GM21423 (cell line): Measurements from ENCODE around the gene FAAP20.

Experiments used
- ATAC-seq: cut with Tn5 transposase; IDR thresholded peaks from one replicate; pipeline ENCODE4 v1.9.1; 2021; ENCODE audit warnings: mild to moderate bottlenecking, moderate library complexity; ENCODE audit not compliant: unreplicated experiment

FAAP20 gene

GRCh38 chr1:2194319-2194897, at the start of gene FAAP20:
Gene FAAP20, minus strand, starts transcription at chr1:2194772. Its CDS starts 23 bp downstream, at chr1:2194749.
- ATAC-seq = peak; percentile 37

- no peak for ATAC-seq
Observed at GRCh38 chr1:2242814-2243725, 48.5 kb upstream of the FAAP20 start.

GRCh38 chr1:2241820-2242219, 47.2 kb upstream of the FAAP20 start:
- ATAC-seq = no peak

GRCh38 chr1:2240270-2241156, 45.9 kb upstream of the FAAP20 start:
- ATAC-seq = no peak

GRCh38 chr1:2239384-2239985, 44.9 kb upstream of the FAAP20 start:
- ATAC-seq = no peak

GRCh38 chr1:2239013-2239370, 44.4 kb upstream of the FAAP20 start:
- no peak for ATAC-seq

GRCh38 chr1:2238361-2239012, 43.9 kb upstream of the FAAP20 start:
- no peak for ATAC-seq

- no peak for ATAC-seq
Observed at GRCh38 chr1:2237773-2238172, 43.2 kb upstream of the FAAP20 start.

- no peak for ATAC-seq
Observed at GRCh38 chr1:2236695-2237677, 42.4 kb upstream of the FAAP20 start.

- ATAC-seq = no peak
Observed at GRCh38 chr1:2235300-2235998, 40.9 kb upstream of the FAAP20 start.

GRCh38 chr1:2234762-2235113, 40.2 kb upstream of the FAAP20 start:
- no peak for ATAC-seq

- ATAC-seq = peak; percentile 43
Observed at GRCh38 chr1:2233997-2234761, 39.6 kb upstream of the FAAP20 start.

GRCh38 chr1:2233468-2233867, 38.9 kb upstream of the FAAP20 start:
- no peak for ATAC-seq

- no peak for ATAC-seq
Observed at GRCh38 chr1:2232916-2233438, 38.4 kb upstream of the FAAP20 start.

- no peak for ATAC-seq
Observed at GRCh38 chr1:2232255-2232915, 37.8 kb upstream of the FAAP20 start.

GRCh38 chr1:2231532-2232254, 37.1 kb upstream of the FAAP20 start:
- ATAC-seq = no peak
